Measurements from ENCODE around the gene GAPDH. TPM values are rescaled to one million over a fixed set of nuclear protein-coding genes. Genes with fewer than 3 reads are reported as not detected.
"Not testable (repeated sequence)": the region's sequence is repeated elsewhere in the genome, so short reads cannot be mapped to it uniquely, and the experiment has no call there.

Gene GAPDH
- total and polyA plus RNA-seq, 4 donors = 1,856 to 3,012 (median 2,034) TPM

- H3K4me3 ChIP-seq (ENCODE audit: low read length in 2 of 2) = no peak overlapping the region
- intact Hi-C loops (cut with DNase I) = no loop called here
- DNase-seq = peak in 1 of 2 donors; percentile 81
- no peaks in the 10 kb centered on the region for H3K27me3 ChIP-seq (ENCODE audit: control insufficient read depth in 1 of 2, insufficient read depth in 2 of 2, low read length in 1 of 2)
- no peak overlapping the region for H3K27ac ChIP-seq (ENCODE audit: low read depth in 1 of 2, low read length in 2 of 2)
- no peaks in the 10 kb centered on the region for H3K4me1 ChIP-seq (ENCODE audit: control insufficient read depth in 1 of 2, insufficient read depth in 2 of 2, low read length in 2 of 2)
- H3K36me3 ChIP-seq (ENCODE audit: control insufficient read depth in 1 of 2, insufficient read depth in 2 of 2, low read length in 1 of 2) = peaks cover 0 to 4% of the 10 kb centered on the region in 2 donors
- no peaks in the 10 kb centered on the region for H3K9me3 ChIP-seq (ENCODE audit: control insufficient read depth, low read length)
- ATAC-seq (ENCODE audit: low FRiP score) = no peak
- WGBS, 2 donors = 54 to 56% methylated on average over 7 of the region's 7 CpGs
These were observed 36.1 kb downstream of the GAPDH start for GRCh38 chr12:6570264-6570887.

- peak in 1 of 2 donors; percentile 68 for DNase-seq
- 88 to 93% methylated on average over 8 of the region's 8 CpGs for WGBS, 2 donors
- intact Hi-C loops (cut with DNase I) = no loop called here
- Histone ChIP-seq H3K36me3 (ENCODE audit: control insufficient read depth in 1 of 2, insufficient read depth in 2 of 2, low read length in 1 of 2) (peaks cover 3 to 7% of the 10 kb centered on the region in 2 donors), H3K27ac (ENCODE audit: low read depth in 1 of 2, low read length in 2 of 2) (no peak overlapping the region), H3K9me3 (ENCODE audit: control insufficient read depth, low read length) (no peaks in the 10 kb centered on the region), H3K4me3 (ENCODE audit: low read length in 2 of 2) (no peak overlapping the region), H3K27me3 (ENCODE audit: control insufficient read depth in 1 of 2, insufficient read depth in 2 of 2, low read length in 1 of 2) (no peaks in the 10 kb centered on the region), H3K4me1 (ENCODE audit: control insufficient read depth in 1 of 2, insufficient read depth in 2 of 2, low read length in 2 of 2) (no peaks in the 10 kb centered on the region)
- no peak for ATAC-seq (ENCODE audit: low FRiP score)
These were observed 38.7 kb downstream of the GAPDH start for GRCh38 chr12:6573001-6573400.

- no peaks in the 10 kb centered on the region for H3K9me3 ChIP-seq (ENCODE audit: control insufficient read depth, low read length)
- intact Hi-C loops (cut with DNase I) = no loop called here
- H3K36me3 ChIP-seq (ENCODE audit: control insufficient read depth in 1 of 2, insufficient read depth in 2 of 2, low read length in 1 of 2) = peaks cover 5 to 11% of the 10 kb centered on the region in 2 donors
- 78 to 88% methylated on average over 4 of the region's 4 CpGs for WGBS, 2 donors
- no peak overlapping the region for H3K27ac ChIP-seq (ENCODE audit: low read depth in 1 of 2, low read length in 2 of 2)
- no peaks in the 10 kb centered on the region for H3K27me3 ChIP-seq (ENCODE audit: control insufficient read depth in 1 of 2, insufficient read depth in 2 of 2, low read length in 1 of 2)
- ATAC-seq (ENCODE audit: low FRiP score) = no peak
- H3K4me3 ChIP-seq (ENCODE audit: low read length in 2 of 2) = no peak overlapping the region
- no peaks in the 10 kb centered on the region for H3K4me1 ChIP-seq (ENCODE audit: control insufficient read depth in 1 of 2, insufficient read depth in 2 of 2, low read length in 2 of 2)
- no peak for DNase-seq
These were observed 40.4 kb downstream of the GAPDH start for GRCh38 chr12:6574576-6575295.

- Histone ChIP-seq H3K9me3 (ENCODE audit: control insufficient read depth, low read length) (no peaks in the 10 kb centered on the region), H3K27me3 (ENCODE audit: control insufficient read depth in 1 of 2, insufficient read depth in 2 of 2, low read length in 1 of 2) (no peaks in the 10 kb centered on the region), H3K36me3 (ENCODE audit: control insufficient read depth in 1 of 2, insufficient read depth in 2 of 2, low read length in 1 of 2) (peaks cover 7 to 11% of the 10 kb centered on the region in 2 donors), H3K4me3 (ENCODE audit: low read length in 2 of 2) (no peak overlapping the region), H3K27ac (ENCODE audit: low read depth in 1 of 2, low read length in 2 of 2) (no peak overlapping the region), H3K4me1 (ENCODE audit: control insufficient read depth in 1 of 2, insufficient read depth in 2 of 2, low read length in 2 of 2) (no peaks in the 10 kb centered on the region)
- 85 to 86% methylated on average over 8 of the region's 8 CpGs for WGBS, 2 donors
- no peak for ATAC-seq (ENCODE audit: low FRiP score)
- intact Hi-C loops (cut with DNase I) = no loop called here
- DNase-seq = no peak
These were observed 41.3 kb downstream of the GAPDH start for GRCh38 chr12:6575648-6576047.

- no peak for ATAC-seq (ENCODE audit: low FRiP score)
- Histone ChIP-seq H3K4me3 (ENCODE audit: low read length in 2 of 2) (no peak overlapping the region), H3K27me3 (ENCODE audit: control insufficient read depth in 1 of 2, insufficient read depth in 2 of 2, low read length in 1 of 2) (no peaks in the 10 kb centered on the region), H3K9me3 (ENCODE audit: control insufficient read depth, low read length) (no peaks in the 10 kb centered on the region), H3K27ac (ENCODE audit: low read depth in 1 of 2, low read length in 2 of 2) (no peak overlapping the region), H3K36me3 (ENCODE audit: control insufficient read depth in 1 of 2, insufficient read depth in 2 of 2, low read length in 1 of 2) (peaks cover 18 to 21% of the 10 kb centered on the region in 2 donors), H3K4me1 (ENCODE audit: control insufficient read depth in 1 of 2, insufficient read depth in 2 of 2, low read length in 2 of 2) (no peaks in the 10 kb centered on the region)
- 60% methylated on average over 6 of the region's 6 CpGs for WGBS, 2 donors
- intact Hi-C loops (cut with DNase I) = no loop called here
- peak in 1 of 2 donors; percentile 13 for DNase-seq
These were observed 47.9 kb downstream of the GAPDH start for GRCh38 chr12:6582196-6582595.

GRCh38 chr12:6582959-6583358, 48.6 kb downstream of the GAPDH start:
- Histone ChIP-seq H3K4me3 (ENCODE audit: low read length in 2 of 2) (no peak overlapping the region), H3K27me3 (ENCODE audit: control insufficient read depth in 1 of 2, insufficient read depth in 2 of 2, low read length in 1 of 2) (no peaks in the 10 kb centered on the region), H3K4me1 (ENCODE audit: control insufficient read depth in 1 of 2, insufficient read depth in 2 of 2, low read length in 2 of 2) (no peaks in the 10 kb centered on the region), H3K36me3 (ENCODE audit: control insufficient read depth in 1 of 2, insufficient read depth in 2 of 2, low read length in 1 of 2) (peaks cover 17 to 22% of the 10 kb centered on the region in 2 donors), H3K9me3 (ENCODE audit: control insufficient read depth, low read length) (no peaks in the 10 kb centered on the region), H3K27ac (ENCODE audit: low read depth in 1 of 2, low read length in 2 of 2) (no peak overlapping the region)
- DNase-seq (peak in 1 of 2 donors; percentile 10), ATAC-seq (ENCODE audit: low FRiP score) (no peak)
- intact Hi-C loops (cut with DNase I) = no loop called here
- WGBS, 2 donors = 85 to 86% methylated on average over 12 of the region's 12 CpGs

GRCh38 chr12:6584293-6584692, 50.0 kb downstream of the GAPDH start:
- no peak overlapping the region for H3K4me3 ChIP-seq (ENCODE audit: low read length in 2 of 2)
- no peaks in the 10 kb centered on the region for H3K27me3 ChIP-seq (ENCODE audit: control insufficient read depth in 1 of 2, insufficient read depth in 2 of 2, low read length in 1 of 2)
- ATAC-seq (ENCODE audit: low FRiP score) (no peak), DNase-seq (no peak)
- 63 to 76% methylated on average over 10 of the region's 10 CpGs for WGBS, 2 donors
- intact Hi-C loops (cut with DNase I) = no loop called here
- no peaks in the 10 kb centered on the region for H3K9me3 ChIP-seq (ENCODE audit: control insufficient read depth, low read length)
- H3K4me1 ChIP-seq (ENCODE audit: control insufficient read depth in 1 of 2, insufficient read depth in 2 of 2, low read length in 2 of 2) = no peaks in the 10 kb centered on the region
- H3K36me3 ChIP-seq (ENCODE audit: control insufficient read depth in 1 of 2, insufficient read depth in 2 of 2, low read length in 1 of 2) = peaks cover 13 to 20% of the 10 kb centered on the region in 2 donors
- H3K27ac ChIP-seq (ENCODE audit: low read depth in 1 of 2, low read length in 2 of 2) = no peak overlapping the region

GRCh38 chr12:6586569-6586968, 52.3 kb downstream of the GAPDH start:
- ATAC-seq (ENCODE audit: low FRiP score); H3K27ac ChIP-seq (ENCODE audit: low read depth in 1 of 2, low read length in 2 of 2); H3K4me3 ChIP-seq (ENCODE audit: low read length in 2 of 2); H3K9me3 ChIP-seq (ENCODE audit: control insufficient read depth, low read length); intact Hi-C loops (cut with DNase I); DNase-seq; H3K4me1 ChIP-seq (ENCODE audit: control insufficient read depth in 1 of 2, insufficient read depth in 2 of 2, low read length in 2 of 2); H3K27me3 ChIP-seq (ENCODE audit: control insufficient read depth in 1 of 2, insufficient read depth in 2 of 2, low read length in 1 of 2): not testable (repeated sequence)
- 93 to 94% methylated on average over 8 of the region's 8 CpGs for WGBS, 2 donors
- peaks cover 18% of the 10 kb centered on the region in 2 donors for H3K36me3 ChIP-seq (ENCODE audit: control insufficient read depth in 1 of 2, insufficient read depth in 2 of 2, low read length in 1 of 2)

Data from aorta (tissue), 5 donors.